H1 (cell line): ENCODE results near the gene DYSF. TPM values are rescaled to one million over a fixed set of nuclear protein-coding genes. Genes with fewer than 3 reads are reported as not detected.

Experiments
- ATF3 ChIP-seq: IDR thresholded peaks from 2 replicates; pipeline ENCODE4 v1.6.1; 2011; ENCODE audit warnings: low read depth, mild to moderate bottlenecking, low read length; ENCODE audit not compliant: insufficient read depth
- CHD1 ChIP-seq: IDR thresholded peaks from 2 replicates; pipeline ENCODE4 v1.6.1; 2012; ENCODE audit warnings: low read depth, low read length, improper control_type of control experiment
- PHF8 ChIP-seq: fragments of 200-600 bp; sonication (generic); conservative IDR thresholded peaks from 2 replicates; pipeline ENCODE4 v1.7.1; 2012; ENCODE audit warnings: low read depth, mild to moderate bottlenecking, inconsistent platforms, low read length, moderate library complexity
- SIN3A ChIP-seq, 2 experiments: IDR thresholded peaks in 1 of 2; conservative IDR thresholded peaks in 1 of 2; 2 replicates each; pipeline ENCODE4 v1.6.1; 2011 to 2012; ENCODE audit warnings: low read length in 2 of 2, improper control_type of control experiment in 1 of 2, low read depth in 1 of 2, mild to moderate bottlenecking in 1 of 2
- USF2 ChIP-seq: IDR thresholded peaks from 2 replicates; pipeline ENCODE4 v1.6.1; 2011; ENCODE audit warnings: low read length, improper control_type of control experiment
- polyA plus RNA-seq, 7 experiments: library from polyadenylated mRNA; depleted of rRNA in 3 of 7; stranded (reverse) in 5 of 7; unstranded in 2 of 7; fragments of >200 nt in 5 of 7; fragments of 200-250 nt in 2 of 7; gene quantifications; 1 replicate in 5 of 7; 2 replicates in 1 of 7; 4 replicates in 1 of 7; pipeline versions ENCODE4 v1.2.1 to v1.2.3, GENCODE V29; 2011 to 2013; ENCODE audit warnings: missing spikeins in 2 of 7, mixed read lengths in 2 of 7
- total RNA-seq: library from RNA; stranded (reverse); fragmentation: NEBNext Ultra II Directional; extraction: Animal tissue kit (Norgen Biotek cat#: 25700); gene quantifications from 2 replicates; pipeline ENCODE4 v1.2.1, GENCODE V29; 2021

The DYSF gene
- total and polyA plus RNA-seq, 2 of the 8 experiments (the other 6 are each of a cell fraction or from before 2014, with no cell fraction given) = 5.8 to 7.1 TPM

DNA sequence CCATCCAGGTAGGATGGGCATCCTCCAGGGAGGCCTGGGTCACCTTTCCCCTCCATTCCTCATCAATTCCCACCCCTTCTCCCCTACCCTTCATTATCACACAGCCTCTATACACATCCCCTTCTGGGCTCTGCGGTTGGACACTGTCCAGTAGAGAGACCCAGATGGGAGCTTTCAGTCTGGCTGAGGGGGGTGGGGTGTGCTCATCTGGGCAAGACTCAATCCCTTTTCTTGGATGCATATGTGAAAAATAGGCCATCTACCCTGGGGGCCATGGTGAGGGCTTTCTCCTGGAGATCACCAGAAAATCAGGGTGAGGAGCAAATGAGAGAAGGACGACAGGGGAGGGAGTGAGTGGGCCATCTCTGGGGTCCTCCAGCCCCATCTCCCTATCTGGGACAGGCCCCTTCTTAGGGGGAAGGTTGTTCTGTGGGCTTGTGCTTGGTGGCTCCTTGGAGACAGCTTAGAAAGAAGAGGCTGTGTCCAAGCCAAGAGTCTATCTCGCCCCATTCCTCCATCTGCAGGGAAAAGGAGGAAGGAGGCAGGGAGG lies 160.1 kb downstream of the DYSF start (continued):
- TF ChIP-seq SIN3A (conservative IDR thresholded peaks at IDR 0.05 in 1 of 2, IDR thresholded peaks at IDR 0.05 in 1 of 2; ENCODE audit: low read depth in 1 of 2, low read length in 2 of 2) (no peak), CHD1 (no peak), PHF8 (no peak), USF2 (no peak), ATF3 (no peak)
